Liver (tissue), 3 donors: ENCODE results near the gene DYNLT1.

Experiments
- FOXA1 ChIP-seq: IDR thresholded peaks from 2 replicates; pipeline ENCODE4 v1.6.1; 2016; ENCODE audit warnings: antibody characterized with exemption
- FOXA2 ChIP-seq: IDR thresholded peaks from 2 replicates; pipeline ENCODE4 v1.6.1; 2016; ENCODE audit warnings: antibody characterized with exemption
- GABPA ChIP-seq, 2 donors: IDR thresholded peaks in 1 of 2; conservative IDR thresholded peaks in 1 of 2; 2 replicates each; pipeline ENCODE4 v1.6.1; 2016; ENCODE audit warnings: antibody characterized with exemption in 2 of 2, mild to moderate bottlenecking in 1 of 2, moderate library complexity in 1 of 2
- RAD21 ChIP-seq, 2 donors: IDR thresholded peaks; 2 replicates each; pipeline ENCODE4 v1.6.1; 2016; ENCODE audit warnings: antibody characterized with exemption in 2 of 2, mild to moderate bottlenecking in 2 of 2
- SP1 ChIP-seq: IDR thresholded peaks from 2 replicates; pipeline ENCODE4 v1.6.1; 2018; ENCODE audit warnings: antibody characterized with exemption, mild to moderate bottlenecking
- YY1 ChIP-seq: IDR thresholded peaks from 2 replicates; pipeline ENCODE4 v1.6.1; 2016; ENCODE audit warnings: antibody characterized with exemption, mild to moderate bottlenecking
- TF ChIP-seq, protein P1 (sequence below): fragments of 150-350 bp; IDR thresholded peaks from 2 replicates; pipeline ENCODE4 v1.5.1; 2017; ENCODE audit warnings: improper control_type of control experiment, low read depth, low read length; ENCODE audit not compliant: missing input control
- TF ChIP-seq, protein P2 (sequence below): IDR thresholded peaks from 2 replicates; pipeline ENCODE4 v1.6.1; 2016; ENCODE audit warnings: antibody characterized with exemption
- donor health status: healthy.
- donor health status: healthy.

DNA sequence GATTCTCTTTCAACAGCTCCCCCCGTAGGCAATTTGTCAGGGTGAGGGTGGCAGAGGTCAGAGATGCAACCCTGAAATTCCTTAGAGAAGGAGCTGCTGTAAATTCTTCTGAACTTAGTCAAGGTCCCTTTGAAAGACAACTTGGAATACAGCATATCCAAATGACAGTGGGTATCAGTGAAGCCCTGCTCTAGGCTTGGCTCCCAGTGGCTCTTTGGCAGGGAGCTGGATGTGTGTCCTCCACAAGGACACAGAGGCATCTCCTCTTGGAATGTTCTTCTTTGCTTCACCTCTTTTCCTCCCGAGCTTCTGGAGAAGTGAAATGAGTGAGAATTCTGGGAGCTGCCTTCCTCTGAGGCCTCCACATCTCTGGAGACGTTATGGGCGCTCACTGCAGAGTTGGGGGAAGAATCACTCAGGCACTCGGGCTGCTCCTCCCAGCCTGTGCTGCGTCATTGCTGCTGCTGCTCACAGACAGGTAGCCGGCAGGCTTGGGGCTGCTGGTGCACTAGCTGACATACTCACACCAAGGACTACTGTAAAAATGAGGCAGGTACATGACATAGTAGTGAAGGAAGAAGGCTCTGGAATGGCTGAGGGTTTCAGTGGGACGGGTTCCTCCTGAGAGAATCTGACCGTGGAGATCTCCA lies 34.1 kb downstream of the DYNLT1 start:
- TF ChIP-seq, protein P1, sequence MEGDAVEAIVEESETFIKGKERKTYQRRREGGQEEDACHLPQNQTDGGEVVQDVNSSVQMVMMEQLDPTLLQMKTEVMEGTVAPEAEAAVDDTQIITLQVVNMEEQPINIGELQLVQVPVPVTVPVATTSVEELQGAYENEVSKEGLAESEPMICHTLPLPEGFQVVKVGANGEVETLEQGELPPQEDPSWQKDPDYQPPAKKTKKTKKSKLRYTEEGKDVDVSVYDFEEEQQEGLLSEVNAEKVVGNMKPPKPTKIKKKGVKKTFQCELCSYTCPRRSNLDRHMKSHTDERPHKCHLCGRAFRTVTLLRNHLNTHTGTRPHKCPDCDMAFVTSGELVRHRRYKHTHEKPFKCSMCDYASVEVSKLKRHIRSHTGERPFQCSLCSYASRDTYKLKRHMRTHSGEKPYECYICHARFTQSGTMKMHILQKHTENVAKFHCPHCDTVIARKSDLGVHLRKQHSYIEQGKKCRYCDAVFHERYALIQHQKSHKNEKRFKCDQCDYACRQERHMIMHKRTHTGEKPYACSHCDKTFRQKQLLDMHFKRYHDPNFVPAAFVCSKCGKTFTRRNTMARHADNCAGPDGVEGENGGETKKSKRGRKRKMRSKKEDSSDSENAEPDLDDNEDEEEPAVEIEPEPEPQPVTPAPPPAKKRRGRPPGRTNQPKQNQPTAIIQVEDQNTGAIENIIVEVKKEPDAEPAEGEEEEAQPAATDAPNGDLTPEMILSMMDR = no peak
- TF ChIP-seq, protein P2, sequence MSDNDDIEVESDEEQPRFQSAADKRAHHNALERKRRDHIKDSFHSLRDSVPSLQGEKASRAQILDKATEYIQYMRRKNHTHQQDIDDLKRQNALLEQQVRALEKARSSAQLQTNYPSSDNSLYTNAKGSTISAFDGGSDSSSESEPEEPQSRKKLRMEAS = no peak
- TF ChIP-seq FOXA2 = no peak
- TF ChIP-seq SP1 = no peak
- TF ChIP-seq FOXA1 = no peak
- no peak for TF ChIP-seq YY1
- no peak for TF ChIP-seq GABPA (IDR thresholded peaks at IDR 0.05 in 1 of 2, conservative IDR thresholded peaks at IDR 0.05 in 1 of 2)
- no peak for TF ChIP-seq RAD21 (IDR thresholded peaks at IDR 0.05)
